ENCODE data around the gene CUTA. TPM values are rescaled to one million over a fixed set of nuclear protein-coding genes. Genes with fewer than 3 reads are reported as not detected.

The CUTA gene
- total and polyA plus RNA-seq, 2 of the 13 experiments (the other 11 are each of a cell fraction or from before 2014, with no cell fraction given) = 170 to 180 TPM

GRCh38 chr6:33410050-33410710 is 7.7 kb downstream of the CUTA start (continued):
- 0 out of 2 replicates have a peak, but pooled peaks have one; percentile 21 for TF ChIP-seq ZNF784 (CRISPR knock-in tag; IDR thresholded peaks at IDR 0.05; ENCODE audit: borderline replicate concordance)
- peak; percentile 100 for TF ChIP-seq ZC3H13 (CRISPR knock-in tag; IDR thresholded peaks at IDR 0.05)
- peak; percentile 98 for TF ChIP-seq ZNF451 (CRISPR knock-in tag; IDR thresholded peaks at IDR 0.05)
- TF ChIP-seq DMAP1 (CRISPR knock-in tag; IDR thresholded peaks at IDR 0.05) = no peak; the same call in 1 of the 2 replicates
- TF ChIP-seq ZNF816 (CRISPR knock-in tag; IDR thresholded peaks at IDR 0.05; ENCODE audit: borderline replicate concordance) = peak; percentile 94; the same call in 1 of the 2 replicates
- peak; percentile 85; the same call in 1 of the 2 replicates for TF ChIP-seq KAT7 (CRISPR knock-in tag; IDR thresholded peaks at IDR 0.05; ENCODE audit: borderline replicate concordance)
- no peak for TF ChIP-seq SMARCC2 (IDR thresholded peaks at IDR 0.05)
- peak; percentile 100 for TF ChIP-seq BATF2 (CRISPR knock-in tag; IDR thresholded peaks at IDR 0.05)
- no peak for TF ChIP-seq PRPF4 (IDR thresholded peaks at IDR 0.05; ENCODE audit: low read depth, low read length, poor library complexity, severe bottlenecking)
- TF ChIP-seq ZBTB3 (CRISPR knock-in tag; IDR thresholded peaks at IDR 0.05; ENCODE audit: borderline replicate concordance, low read depth) = 0 out of 2 replicates have a peak, but pooled peaks have one; percentile 75
- TF ChIP-seq SP4 (CRISPR knock-in tag; IDR thresholded peaks at IDR 0.05) = peak; percentile 98
- TF ChIP-seq, protein P1, sequence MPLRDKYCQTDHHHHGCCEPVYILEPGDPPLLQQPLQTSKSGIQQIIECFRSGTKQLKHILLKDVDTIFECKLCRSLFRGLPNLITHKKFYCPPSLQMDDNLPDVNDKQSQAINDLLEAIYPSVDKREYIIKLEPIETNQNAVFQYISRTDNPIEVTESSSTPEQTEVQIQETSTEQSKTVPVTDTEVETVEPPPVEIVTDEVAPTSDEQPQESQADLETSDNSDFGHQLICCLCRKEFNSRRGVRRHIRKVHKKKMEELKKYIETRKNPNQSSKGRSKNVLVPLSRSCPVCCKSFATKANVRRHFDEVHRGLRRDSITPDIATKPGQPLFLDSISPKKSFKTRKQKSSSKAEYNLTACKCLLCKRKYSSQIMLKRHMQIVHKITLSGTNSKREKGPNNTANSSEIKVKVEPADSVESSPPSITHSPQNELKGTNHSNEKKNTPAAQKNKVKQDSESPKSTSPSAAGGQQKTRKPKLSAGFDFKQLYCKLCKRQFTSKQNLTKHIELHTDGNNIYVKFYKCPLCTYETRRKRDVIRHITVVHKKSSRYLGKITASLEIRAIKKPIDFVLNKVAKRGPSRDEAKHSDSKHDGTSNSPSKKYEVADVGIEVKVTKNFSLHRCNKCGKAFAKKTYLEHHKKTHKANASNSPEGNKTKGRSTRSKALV (CRISPR knock-in tag; IDR thresholded peaks at IDR 0.05) = peak; percentile 79; the same call in 1 of the 2 replicates
- TF ChIP-seq ZFP82 (CRISPR knock-in tag; IDR thresholded peaks at IDR 0.05; ENCODE audit: borderline replicate concordance) = peak; percentile 33; the same call in 1 of the 2 replicates
- peak; percentile 97 for TF ChIP-seq IRX3 (CRISPR knock-in tag; IDR thresholded peaks at IDR 0.05; ENCODE audit: borderline replicate concordance, low read depth)
- peak; percentile 91; the same call in 1 of the 2 replicates for TF ChIP-seq ZNF747 (CRISPR knock-in tag; IDR thresholded peaks at IDR 0.05; ENCODE audit: borderline replicate concordance)
- peak; percentile 87 for TF ChIP-seq SP2 (CRISPR knock-in tag; IDR thresholded peaks at IDR 0.05)
- peak; percentile 100 for TF ChIP-seq ZFP36L1 (CRISPR knock-in tag; IDR thresholded peaks at IDR 0.05)
- TF ChIP-seq, protein P2, sequence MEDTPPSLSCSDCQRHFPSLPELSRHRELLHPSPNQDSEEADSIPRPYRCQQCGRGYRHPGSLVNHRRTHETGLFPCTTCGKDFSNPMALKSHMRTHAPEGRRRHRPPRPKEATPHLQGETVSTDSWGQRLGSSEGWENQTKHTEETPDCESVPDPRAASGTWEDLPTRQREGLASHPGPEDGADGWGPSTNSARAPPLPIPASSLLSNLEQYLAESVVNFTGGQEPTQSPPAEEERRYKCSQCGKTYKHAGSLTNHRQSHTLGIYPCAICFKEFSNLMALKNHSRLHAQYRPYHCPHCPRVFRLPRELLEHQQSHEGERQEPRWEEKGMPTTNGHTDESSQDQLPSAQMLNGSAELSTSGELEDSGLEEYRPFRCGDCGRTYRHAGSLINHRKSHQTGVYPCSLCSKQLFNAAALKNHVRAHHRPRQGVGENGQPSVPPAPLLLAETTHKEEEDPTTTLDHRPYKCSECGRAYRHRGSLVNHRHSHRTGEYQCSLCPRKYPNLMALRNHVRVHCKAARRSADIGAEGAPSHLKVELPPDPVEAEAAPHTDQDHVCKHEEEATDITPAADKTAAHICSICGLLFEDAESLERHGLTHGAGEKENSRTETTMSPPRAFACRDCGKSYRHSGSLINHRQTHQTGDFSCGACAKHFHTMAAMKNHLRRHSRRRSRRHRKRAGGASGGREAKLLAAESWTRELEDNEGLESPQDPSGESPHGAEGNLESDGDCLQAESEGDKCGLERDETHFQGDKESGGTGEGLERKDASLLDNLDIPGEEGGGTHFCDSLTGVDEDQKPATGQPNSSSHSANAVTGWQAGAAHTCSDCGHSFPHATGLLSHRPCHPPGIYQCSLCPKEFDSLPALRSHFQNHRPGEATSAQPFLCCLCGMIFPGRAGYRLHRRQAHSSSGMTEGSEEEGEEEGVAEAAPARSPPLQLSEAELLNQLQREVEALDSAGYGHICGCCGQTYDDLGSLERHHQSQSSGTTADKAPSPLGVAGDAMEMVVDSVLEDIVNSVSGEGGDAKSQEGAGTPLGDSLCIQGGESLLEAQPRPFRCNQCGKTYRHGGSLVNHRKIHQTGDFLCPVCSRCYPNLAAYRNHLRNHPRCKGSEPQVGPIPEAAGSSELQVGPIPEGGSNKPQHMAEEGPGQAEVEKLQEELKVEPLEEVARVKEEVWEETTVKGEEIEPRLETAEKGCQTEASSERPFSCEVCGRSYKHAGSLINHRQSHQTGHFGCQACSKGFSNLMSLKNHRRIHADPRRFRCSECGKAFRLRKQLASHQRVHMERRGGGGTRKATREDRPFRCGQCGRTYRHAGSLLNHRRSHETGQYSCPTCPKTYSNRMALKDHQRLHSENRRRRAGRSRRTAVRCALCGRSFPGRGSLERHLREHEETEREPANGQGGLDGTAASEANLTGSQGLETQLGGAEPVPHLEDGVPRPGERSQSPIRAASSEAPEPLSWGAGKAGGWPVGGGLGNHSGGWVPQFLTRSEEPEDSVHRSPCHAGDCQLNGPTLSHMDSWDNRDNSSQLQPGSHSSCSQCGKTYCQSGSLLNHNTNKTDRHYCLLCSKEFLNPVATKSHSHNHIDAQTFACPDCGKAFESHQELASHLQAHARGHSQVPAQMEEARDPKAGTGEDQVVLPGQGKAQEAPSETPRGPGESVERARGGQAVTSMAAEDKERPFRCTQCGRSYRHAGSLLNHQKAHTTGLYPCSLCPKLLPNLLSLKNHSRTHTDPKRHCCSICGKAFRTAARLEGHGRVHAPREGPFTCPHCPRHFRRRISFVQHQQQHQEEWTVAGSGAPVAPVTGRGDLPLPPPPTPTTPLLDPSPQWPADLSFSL (CRISPR knock-in tag; IDR thresholded peaks at IDR 0.05) = no peak
- TF ChIP-seq KLF11 (CRISPR knock-in tag; IDR thresholded peaks at IDR 0.05) = 0 out of 2 replicates have a peak, but pooled peaks have one; percentile 60
- peak; percentile 95 for TF ChIP-seq ZBTB38 (CRISPR knock-in tag; IDR thresholded peaks at IDR 0.05)

All from HepG2 (cell line).